ENCODE data around the gene PNPLA7. TPM values are rescaled to one million over a fixed set of nuclear protein-coding genes. Genes with fewer than 3 reads are reported as not detected.
A peak's percentile ranks its signal among the peaks of the same experiment; 100 is the strongest.

Gene PNPLA7
- total and polyA plus RNA-seq, 4 donors, result 0.75 to 6.5 (median 2.1) TPM

DNA sequence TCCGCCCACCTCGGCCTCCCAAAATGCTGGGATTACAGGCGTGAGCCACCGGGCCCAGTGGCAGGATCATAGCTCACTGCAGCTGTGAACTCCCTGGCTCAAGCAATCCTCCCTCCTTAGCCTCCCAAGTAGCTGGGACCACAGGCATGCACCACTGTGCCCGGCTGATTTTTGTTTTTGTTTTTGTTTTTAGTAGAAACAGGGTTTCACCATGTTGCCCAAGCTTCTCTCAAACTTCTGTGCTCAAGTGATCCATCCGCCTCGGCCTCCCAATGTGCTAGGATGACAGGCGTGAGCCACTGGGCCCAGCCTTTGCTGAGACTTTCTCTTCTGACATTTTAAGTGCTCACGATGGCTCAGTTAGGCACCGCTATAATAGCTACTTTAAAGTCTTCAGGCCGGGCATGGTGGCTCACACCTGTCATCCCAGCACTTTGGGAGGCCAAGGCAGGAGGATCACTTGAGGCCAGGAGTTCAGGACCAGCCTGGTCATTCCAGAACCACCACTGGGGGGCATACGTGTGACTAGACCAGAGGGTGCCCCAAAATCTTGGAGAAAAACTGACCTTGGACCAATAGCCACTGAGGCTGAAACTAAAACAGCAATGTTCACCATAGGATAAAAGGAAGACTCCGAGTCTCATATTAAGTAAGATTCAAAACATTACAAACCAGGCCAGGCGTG, 106.0 kb downstream of the PNPLA7 start:
- H3K9ac ChIP-seq (ENCODE audit: low read depth in 1 of 2, low read length in 2 of 2), result no peak overlapping the region
- peaks cover 4 to 14% (median 12%) of the 10 kb centered on the region in 4 donors for H3K4me1 ChIP-seq (ENCODE audit: control insufficient read depth in 4 of 4, insufficient read depth in 4 of 4, low read length in 3 of 4)
- no peak overlapping the region for H3K27ac ChIP-seq (ENCODE audit: low read depth in 1 of 2, low read length in 2 of 2)
- peaks cover 0 to 2% (median under 1%) of the 10 kb centered on the region in 4 donors for H3K36me3 ChIP-seq (ENCODE audit: control insufficient read depth in 4 of 4, insufficient read depth in 3 of 4, low read depth in 1 of 4, low read length in 3 of 4)
- no peak overlapping the region for H3K4me3 ChIP-seq (ENCODE audit: low read depth in 1 of 3, low read length in 3 of 3)
- TF ChIP-seq RAD21 (IDR thresholded peaks at IDR 0.05) (no peak), RXRA (IDR thresholded peaks at IDR 0.05) (no peak), EGR1 (IDR thresholded peaks at IDR 0.05; ENCODE audit: low read depth in 2 of 2) (no peak), JUND (IDR thresholded peaks at IDR 0.05) (no peak), YY1 (IDR thresholded peaks at IDR 0.05) (no peak), SP1 (IDR thresholded peaks at IDR 0.05) (no peak), NR2F2 (IDR thresholded peaks at IDR 0.05) (no peak), TAF1 (conservative IDR thresholded peaks at IDR 0.05) (no peak), FOXA2 (IDR thresholded peaks at IDR 0.05) (no peak)
- TF ChIP-seq, protein P1, sequence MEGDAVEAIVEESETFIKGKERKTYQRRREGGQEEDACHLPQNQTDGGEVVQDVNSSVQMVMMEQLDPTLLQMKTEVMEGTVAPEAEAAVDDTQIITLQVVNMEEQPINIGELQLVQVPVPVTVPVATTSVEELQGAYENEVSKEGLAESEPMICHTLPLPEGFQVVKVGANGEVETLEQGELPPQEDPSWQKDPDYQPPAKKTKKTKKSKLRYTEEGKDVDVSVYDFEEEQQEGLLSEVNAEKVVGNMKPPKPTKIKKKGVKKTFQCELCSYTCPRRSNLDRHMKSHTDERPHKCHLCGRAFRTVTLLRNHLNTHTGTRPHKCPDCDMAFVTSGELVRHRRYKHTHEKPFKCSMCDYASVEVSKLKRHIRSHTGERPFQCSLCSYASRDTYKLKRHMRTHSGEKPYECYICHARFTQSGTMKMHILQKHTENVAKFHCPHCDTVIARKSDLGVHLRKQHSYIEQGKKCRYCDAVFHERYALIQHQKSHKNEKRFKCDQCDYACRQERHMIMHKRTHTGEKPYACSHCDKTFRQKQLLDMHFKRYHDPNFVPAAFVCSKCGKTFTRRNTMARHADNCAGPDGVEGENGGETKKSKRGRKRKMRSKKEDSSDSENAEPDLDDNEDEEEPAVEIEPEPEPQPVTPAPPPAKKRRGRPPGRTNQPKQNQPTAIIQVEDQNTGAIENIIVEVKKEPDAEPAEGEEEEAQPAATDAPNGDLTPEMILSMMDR (IDR thresholded peaks at IDR 0.05; ENCODE audit: low read depth, low read length, missing input control), result no peak
- TF ChIP-seq, protein P2, sequence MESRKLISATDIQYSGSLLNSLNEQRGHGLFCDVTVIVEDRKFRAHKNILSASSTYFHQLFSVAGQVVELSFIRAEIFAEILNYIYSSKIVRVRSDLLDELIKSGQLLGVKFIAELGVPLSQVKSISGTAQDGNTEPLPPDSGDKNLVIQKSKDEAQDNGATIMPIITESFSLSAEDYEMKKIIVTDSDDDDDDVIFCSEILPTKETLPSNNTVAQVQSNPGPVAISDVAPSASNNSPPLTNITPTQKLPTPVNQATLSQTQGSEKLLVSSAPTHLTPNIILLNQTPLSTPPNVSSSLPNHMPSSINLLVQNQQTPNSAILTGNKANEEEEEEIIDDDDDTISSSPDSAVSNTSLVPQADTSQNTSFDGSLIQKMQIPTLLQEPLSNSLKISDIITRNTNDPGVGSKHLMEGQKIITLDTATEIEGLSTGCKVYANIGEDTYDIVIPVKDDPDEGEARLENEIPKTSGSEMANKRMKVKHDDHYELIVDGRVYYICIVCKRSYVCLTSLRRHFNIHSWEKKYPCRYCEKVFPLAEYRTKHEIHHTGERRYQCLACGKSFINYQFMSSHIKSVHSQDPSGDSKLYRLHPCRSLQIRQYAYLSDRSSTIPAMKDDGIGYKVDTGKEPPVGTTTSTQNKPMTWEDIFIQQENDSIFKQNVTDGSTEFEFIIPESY (IDR thresholded peaks at IDR 0.05), result no peak
- TF ChIP-seq, protein P3, sequence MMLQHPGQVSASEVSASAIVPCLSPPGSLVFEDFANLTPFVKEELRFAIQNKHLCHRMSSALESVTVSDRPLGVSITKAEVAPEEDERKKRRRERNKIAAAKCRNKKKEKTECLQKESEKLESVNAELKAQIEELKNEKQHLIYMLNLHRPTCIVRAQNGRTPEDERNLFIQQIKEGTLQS (IDR thresholded peaks at IDR 0.05), result no peak
- TF ChIP-seq, protein P4, sequence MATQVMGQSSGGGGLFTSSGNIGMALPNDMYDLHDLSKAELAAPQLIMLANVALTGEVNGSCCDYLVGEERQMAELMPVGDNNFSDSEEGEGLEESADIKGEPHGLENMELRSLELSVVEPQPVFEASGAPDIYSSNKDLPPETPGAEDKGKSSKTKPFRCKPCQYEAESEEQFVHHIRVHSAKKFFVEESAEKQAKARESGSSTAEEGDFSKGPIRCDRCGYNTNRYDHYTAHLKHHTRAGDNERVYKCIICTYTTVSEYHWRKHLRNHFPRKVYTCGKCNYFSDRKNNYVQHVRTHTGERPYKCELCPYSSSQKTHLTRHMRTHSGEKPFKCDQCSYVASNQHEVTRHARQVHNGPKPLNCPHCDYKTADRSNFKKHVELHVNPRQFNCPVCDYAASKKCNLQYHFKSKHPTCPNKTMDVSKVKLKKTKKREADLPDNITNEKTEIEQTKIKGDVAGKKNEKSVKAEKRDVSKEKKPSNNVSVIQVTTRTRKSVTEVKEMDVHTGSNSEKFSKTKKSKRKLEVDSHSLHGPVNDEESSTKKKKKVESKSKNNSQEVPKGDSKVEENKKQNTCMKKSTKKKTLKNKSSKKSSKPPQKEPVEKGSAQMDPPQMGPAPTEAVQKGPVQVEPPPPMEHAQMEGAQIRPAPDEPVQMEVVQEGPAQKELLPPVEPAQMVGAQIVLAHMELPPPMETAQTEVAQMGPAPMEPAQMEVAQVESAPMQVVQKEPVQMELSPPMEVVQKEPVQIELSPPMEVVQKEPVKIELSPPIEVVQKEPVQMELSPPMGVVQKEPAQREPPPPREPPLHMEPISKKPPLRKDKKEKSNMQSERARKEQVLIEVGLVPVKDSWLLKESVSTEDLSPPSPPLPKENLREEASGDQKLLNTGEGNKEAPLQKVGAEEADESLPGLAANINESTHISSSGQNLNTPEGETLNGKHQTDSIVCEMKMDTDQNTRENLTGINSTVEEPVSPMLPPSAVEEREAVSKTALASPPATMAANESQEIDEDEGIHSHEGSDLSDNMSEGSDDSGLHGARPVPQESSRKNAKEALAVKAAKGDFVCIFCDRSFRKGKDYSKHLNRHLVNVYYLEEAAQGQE (IDR thresholded peaks at IDR 0.05), result no peak
- DNase-seq (ENCODE audit: low spot score), result no peak
- no peaks in the 10 kb centered on the region for H3K27me3 ChIP-seq (ENCODE audit: control insufficient read depth in 4 of 4, insufficient read depth in 4 of 4, low read length in 3 of 4)
- no peaks in the 10 kb centered on the region for H3K9me3 ChIP-seq (ENCODE audit: control insufficient read depth in 4 of 4, low read length in 3 of 4)
- 90% methylated on average over 14 of the region's 14 CpGs for WGBS

DNA sequence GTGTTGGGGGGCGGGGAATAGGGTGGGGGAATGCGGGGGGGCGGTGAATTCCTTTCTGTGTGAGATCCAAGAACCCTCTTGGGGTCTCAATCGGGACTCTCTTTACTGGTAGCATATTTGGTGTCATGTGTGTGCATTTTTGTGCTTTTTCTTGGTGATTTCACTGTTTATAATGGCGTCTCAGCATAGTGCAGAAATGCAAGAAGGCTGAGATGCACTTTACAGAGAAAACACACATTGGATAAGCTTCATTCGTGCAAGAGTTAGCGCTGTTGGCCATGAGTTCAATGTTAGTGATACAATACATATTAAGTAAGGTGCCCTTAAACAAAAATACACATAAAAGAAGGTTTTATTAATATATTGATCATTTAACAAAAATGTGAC, 108.3 kb downstream of the PNPLA7 start:
- Histone ChIP-seq H3K4me3 (ENCODE audit: low read depth in 1 of 3, low read length in 3 of 3) (peak overlapping the region; percentile 23 to 65 (median 51)), H3K9me3 (ENCODE audit: control insufficient read depth in 4 of 4, low read length in 3 of 4) (no peaks in the 10 kb centered on the region), H3K9ac (ENCODE audit: low read depth in 1 of 2, low read length in 2 of 2) (no peak overlapping the region), H3K27ac (ENCODE audit: low read depth in 1 of 2, low read length in 2 of 2) (no peak overlapping the region), H3K36me3 (ENCODE audit: control insufficient read depth in 4 of 4, insufficient read depth in 3 of 4, low read depth in 1 of 4, low read length in 3 of 4) (no peaks in the 10 kb centered on the region), H3K27me3 (ENCODE audit: control insufficient read depth in 4 of 4, insufficient read depth in 4 of 4, low read length in 3 of 4) (no peaks in the 10 kb centered on the region), H3K4me1 (ENCODE audit: control insufficient read depth in 4 of 4, insufficient read depth in 4 of 4, low read length in 3 of 4) (peaks cover 4 to 14% (median 11%) of the 10 kb centered on the region in 4 donors)
- DNase-seq (ENCODE audit: low spot score), result no peak
- WGBS, result 9% methylated on average over 7 of the region's 7 CpGs
- TF ChIP-seq, protein P1 (IDR thresholded peaks at IDR 0.05; ENCODE audit: low read depth, low read length, missing input control), result no peak
- TF ChIP-seq HNF4G (IDR thresholded peaks at IDR 0.05), result no peak
- no peak for TF ChIP-seq NR2F2 (IDR thresholded peaks at IDR 0.05)
- TF ChIP-seq, protein P3 (IDR thresholded peaks at IDR 0.05), result no peak
- TF ChIP-seq RAD21 (IDR thresholded peaks at IDR 0.05), result no peak
- no peak for TF ChIP-seq SP1 (IDR thresholded peaks at IDR 0.05)
- TF ChIP-seq GABPA (IDR thresholded peaks at IDR 0.05 in 1 of 2, conservative IDR thresholded peaks at IDR 0.05 in 1 of 2), result no peak
